22Rv1 (cell line): Measurements from ENCODE around the gene STING1.

Source experiments
- ZFX ChIP-seq: fragments of 450-650 bp; IDR thresholded peaks from 2 replicates; pipeline ENCODE4 v1.6.1; 2017; ENCODE audit warnings: antibody characterized with exemption, borderline replicate concordance
- TF ChIP-seq, protein P1 (sequence below): fragments of 450-650 bp; IDR thresholded peaks from 2 replicates; pipeline ENCODE4 v1.5.1; 2017; ENCODE audit warnings: mild to moderate bottlenecking

DNA sequence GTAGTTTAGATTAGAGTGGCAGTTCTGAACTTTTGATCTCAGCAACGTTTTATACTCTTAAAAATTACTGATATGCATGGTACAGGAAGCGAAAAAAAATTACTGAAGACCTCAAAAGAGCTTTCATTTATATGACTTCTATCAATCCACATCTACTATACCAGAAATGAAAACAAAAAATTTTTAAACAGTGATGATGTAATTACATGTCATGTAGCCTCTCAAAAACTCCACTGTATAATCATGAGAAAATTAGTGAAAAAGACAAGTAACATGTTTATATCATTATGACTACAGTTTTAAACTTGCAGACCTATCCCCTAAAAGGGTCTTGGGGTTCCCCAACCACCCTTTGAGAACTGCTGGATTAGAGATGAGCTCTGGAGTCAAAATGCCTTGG is 52.5 kb downstream of the STING1 start:
- TF ChIP-seq, protein P1, sequence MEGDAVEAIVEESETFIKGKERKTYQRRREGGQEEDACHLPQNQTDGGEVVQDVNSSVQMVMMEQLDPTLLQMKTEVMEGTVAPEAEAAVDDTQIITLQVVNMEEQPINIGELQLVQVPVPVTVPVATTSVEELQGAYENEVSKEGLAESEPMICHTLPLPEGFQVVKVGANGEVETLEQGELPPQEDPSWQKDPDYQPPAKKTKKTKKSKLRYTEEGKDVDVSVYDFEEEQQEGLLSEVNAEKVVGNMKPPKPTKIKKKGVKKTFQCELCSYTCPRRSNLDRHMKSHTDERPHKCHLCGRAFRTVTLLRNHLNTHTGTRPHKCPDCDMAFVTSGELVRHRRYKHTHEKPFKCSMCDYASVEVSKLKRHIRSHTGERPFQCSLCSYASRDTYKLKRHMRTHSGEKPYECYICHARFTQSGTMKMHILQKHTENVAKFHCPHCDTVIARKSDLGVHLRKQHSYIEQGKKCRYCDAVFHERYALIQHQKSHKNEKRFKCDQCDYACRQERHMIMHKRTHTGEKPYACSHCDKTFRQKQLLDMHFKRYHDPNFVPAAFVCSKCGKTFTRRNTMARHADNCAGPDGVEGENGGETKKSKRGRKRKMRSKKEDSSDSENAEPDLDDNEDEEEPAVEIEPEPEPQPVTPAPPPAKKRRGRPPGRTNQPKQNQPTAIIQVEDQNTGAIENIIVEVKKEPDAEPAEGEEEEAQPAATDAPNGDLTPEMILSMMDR: no peak
- no peak for TF ChIP-seq ZFX
